Tibial nerve (tissue), 3 donors: Measurements from ENCODE around the gene IFT57.

Experiments used
- CTCF ChIP-seq, 5 experiments: fragments of 200-600 bp in 3 of 5; fragments of 450-650 bp in 2 of 5; sonication (generic) in 3 of 5; IDR thresholded peaks; one replicate each; pipeline ENCODE4 v1.5.1; 2016 to 2019; ENCODE audit warnings: antibody characterized with exemption in 5 of 5, mild to moderate bottlenecking in 3 of 5, moderate library complexity in 2 of 5
- POLR2A ChIP-seq, 2 donors: fragments of 450-650 bp; IDR thresholded peaks; one replicate each; pipeline ENCODE4 v1.6.1; 2017; ENCODE audit warnings: antibody characterized with exemption in 2 of 2, mild to moderate bottlenecking in 2 of 2, moderate library complexity in 2 of 2

GRCh38 chr3:108130236-108130635, 92.0 kb downstream of the IFT57 start:
- TF ChIP-seq CTCF (IDR thresholded peaks at IDR 0.05) (no peak), POLR2A (IDR thresholded peaks at IDR 0.05) (no peak)
